NCI-H2081 treated with DMSO at 0.1 percent for 48 hours (cell line): ENCODE results near the gene LST1.
A peak's percentile ranks its signal among the peaks of the same experiment; 100 is the strongest.
"Not testable (repeated sequence)": the region's sequence is repeated elsewhere in the genome, so short reads cannot be mapped to it uniquely, and the experiment has no call there.

ENCODE experiments used
- DNase-seq: peaks from one replicate; lab custom pipeline; 2025; lab: John Stamatoyannopoulos, UW

The LST1 gene

GRCh38 chr6:31580807-31581433 is 5.2 kb upstream of the LST1 start:
- peak; percentile 9 for DNase-seq

GRCh38 chr6:31581434-31582229 is 4.4 kb upstream of the LST1 start:
- no peak for DNase-seq

GRCh38 chr6:31582230-31582643 is 3.8 kb upstream of the LST1 start, which contains the start of gene LTB:
TSS of gene LTB (minus strand) at chr6:31582424. CDS start at chr6:31582417, 7 bp downstream.
- no peak for DNase-seq

DNA sequence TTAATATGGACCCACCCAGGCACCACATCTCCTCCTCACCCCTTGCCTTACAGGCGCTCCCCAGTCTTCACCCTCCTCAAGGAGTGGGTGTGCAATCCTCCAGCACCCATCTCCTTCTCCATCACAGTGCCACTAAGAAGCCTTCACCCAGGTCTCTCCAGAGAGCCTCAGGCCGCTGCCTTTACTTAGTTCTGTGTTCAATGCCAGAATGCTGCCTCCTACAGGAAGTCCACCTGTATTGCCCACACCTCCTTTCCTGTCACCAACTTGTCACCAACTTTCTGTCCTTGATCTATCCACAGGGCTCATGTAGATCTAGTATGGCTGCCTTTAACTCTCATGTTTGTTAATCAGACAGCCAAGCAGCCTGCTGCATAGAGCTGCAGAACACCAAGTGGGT is 586 bp upstream of the LST1 start:
- no peak for DNase-seq

DNA sequence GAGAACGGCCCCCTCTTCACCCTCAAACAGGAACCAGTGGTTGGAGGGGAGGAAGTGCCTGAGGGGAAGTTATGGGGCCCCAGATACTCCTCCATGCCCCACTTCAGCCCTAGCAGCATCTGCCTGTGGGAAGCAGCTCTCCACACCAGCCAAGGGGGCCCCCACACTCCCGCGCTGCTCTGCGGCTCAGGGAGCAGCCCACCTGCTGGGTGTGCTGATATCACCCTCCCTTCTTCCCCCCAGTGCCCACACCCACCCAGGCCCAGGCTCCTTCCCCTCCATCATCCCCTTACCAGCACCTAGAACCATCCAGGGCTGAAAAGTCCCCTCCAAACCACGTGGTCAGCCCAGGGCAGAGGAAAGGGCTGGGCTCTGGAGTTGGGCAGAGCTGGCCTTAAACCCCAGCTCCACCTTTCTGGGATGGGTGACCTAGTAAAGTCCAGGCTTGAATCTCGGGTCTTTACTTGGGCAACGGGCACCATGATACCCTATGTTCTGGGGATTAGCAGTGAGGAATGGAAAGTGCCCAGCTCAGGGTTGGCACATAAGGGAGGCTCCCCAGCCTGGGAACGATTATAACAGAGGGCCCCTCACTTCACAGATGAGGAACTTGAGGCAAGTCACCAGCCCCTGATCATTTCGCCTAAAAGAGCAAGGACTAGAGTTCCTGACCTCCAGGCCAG is 663 bp downstream of the LST1 start:
- no peak for DNase-seq

- no peak for DNase-seq
Observed at GRCh38 chr6:31587791-31588777, 2.0 kb downstream of the LST1 start.

GRCh38 chr6:31588871-31589650 is 3.0 kb downstream of the LST1 start:
- no peak for DNase-seq

DNA sequence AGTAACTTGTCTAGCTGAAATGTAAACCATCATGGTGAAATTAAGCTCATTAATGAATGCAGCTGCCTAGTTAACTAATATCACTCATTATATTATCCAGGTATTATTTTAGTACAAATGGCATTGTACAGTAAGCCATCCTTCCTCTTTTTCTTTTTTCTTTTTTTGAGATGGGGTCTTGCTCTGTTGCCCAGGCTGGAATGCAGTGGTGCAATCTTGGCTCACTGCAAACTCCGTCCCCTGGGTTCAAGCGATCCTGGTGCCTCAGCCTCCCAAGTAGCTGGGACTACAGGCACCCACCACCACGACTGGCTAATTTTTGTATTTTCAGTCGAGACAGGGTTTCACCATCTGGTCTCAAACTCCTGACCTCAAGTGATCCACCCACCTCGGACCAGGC is 4.6 kb downstream of the LST1 start:
- not testable (repeated sequence) for DNase-seq

DNA sequence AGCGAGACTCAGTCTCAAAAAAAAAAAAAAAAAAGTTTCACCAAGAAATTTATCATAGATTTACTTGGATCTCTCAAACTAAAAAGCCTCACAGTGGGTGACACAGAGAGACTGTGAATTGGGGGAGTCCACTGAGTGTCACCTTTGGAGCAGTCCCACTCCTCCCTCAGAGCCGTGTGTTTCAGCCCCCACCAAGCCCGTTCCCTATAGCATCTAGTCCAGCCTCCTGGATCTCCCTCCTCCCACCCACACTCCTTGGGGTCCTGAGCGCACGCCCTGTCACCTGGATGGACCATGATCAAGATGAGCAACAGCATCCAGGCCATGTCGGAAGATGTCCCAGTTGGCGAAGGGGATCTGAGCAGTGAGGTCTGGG is 6.3 kb downstream of the LST1 start:
- no peak for DNase-seq

- no peak for DNase-seq
Observed at GRCh38 chr6:31597006-31597405, 10.9 kb downstream of the LST1 start.

- no peak for DNase-seq
Observed at GRCh38 chr6:31607317-31607716, 21.2 kb downstream of the LST1 start.

DNA sequence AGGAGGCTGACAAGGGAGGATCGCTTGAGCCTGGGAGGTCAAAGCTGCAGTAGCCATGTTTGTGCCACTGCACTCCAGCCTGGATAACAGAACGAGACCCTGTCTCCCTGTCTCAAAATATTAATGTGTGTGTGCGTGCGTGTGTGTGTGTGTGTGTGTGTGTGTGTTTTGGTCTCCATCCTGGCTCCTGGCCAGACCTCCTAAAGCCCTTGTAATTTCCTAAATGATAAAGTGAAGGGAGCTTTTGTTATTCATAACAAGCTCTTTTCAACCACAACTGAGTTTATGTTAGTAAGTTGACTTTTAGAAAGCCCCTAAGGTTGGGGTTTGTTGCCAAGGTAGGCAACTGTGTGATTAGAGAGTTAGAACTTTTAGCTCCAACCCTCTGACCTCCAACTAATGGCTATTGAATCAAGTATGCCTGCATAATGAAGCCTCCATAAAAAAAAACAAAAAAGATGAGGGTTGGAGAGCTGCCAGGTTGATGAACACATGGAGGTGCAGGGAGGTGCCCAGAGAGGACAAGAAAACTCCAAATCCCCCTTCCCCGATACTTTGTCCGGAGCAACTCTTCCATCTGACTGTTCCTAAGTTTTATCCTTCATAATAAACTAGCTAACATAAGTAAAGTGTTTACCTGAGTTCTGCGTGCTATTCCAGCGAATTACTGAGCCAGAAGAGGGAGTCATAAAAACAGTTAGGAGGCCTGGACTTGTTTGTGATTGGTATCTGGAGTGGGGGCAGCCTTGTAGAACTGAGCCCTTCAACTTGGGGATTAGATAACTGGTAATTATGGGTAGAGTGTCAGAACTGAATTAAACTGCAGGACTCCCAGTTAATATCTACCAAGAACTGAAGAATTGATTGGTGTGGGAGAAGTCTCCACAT is 23.7 kb downstream of the LST1 start:
- no peak for DNase-seq

DNA sequence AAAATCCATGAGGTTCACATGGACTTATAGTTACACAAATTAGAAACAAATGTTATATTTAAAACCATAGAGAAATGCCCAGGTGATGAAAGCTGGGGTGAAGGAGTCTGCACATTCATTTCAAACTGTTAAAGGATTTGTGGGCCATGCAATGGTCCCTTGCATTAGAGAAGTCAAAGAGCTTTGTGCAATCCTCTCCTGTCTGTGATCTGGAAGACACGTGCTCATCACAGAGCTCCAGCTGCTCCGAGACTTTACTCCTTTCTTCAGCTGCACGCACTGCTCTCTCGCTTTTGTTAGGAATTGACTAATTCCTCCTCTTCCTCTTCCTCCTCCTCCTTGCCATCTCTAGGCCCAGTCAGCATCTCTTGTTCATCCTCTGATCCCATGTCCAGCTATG is 24.9 kb downstream of the LST1 start:
- no peak for DNase-seq

- DNase-seq, result no peak
Observed at GRCh38 chr6:31614075-31614619, 28.1 kb downstream of the LST1 start.

GRCh38 chr6:31614684-31615578 is 28.9 kb downstream of the LST1 start, which contains the start of gene AIF1:
TSS of gene AIF1 (plus strand) at chr6:31615234. CDS start at chr6:31615330, 96 bp downstream.
- no peak for DNase-seq

DNA sequence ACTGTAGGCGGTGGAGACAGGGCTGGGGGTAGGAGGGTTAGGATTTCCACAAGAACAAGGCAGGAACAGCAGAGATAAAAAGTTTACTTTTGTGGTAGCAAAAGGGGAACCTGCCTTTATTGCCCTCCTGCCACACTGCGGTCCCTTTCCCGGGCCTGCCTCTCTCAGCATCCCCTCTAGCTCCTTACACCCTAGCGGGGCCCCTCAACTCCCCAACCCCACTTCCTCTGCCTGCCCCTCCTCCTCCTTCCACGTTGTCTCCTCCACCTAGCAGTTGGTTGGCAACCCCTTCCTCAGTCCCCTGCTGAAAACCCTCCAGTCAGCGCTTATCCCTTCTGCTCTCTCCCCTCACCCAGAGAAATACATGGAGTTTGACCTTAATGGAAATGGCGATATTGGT is 29.7 kb downstream of the LST1 start:
- DNase-seq, result no peak

DNA sequence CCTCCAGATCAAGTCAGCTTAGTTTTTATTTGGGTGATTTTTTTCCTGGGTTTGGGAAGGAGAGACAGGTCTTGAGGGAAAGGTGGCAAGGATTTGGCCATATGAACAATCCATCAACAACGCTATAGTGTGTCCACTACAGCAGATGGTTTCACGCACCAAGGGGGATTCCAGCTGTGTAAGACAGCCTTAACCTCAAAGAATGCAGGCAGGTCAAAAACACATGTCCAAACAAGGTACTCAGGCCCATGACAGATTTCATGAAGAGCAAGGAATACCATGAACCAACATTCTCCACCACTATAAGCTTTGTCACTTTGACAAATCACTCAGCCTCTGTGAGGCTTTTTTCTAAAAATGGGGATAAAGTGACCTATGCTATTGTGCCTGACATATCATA is 30.9 kb downstream of the LST1 start:
- DNase-seq, result no peak

DNA sequence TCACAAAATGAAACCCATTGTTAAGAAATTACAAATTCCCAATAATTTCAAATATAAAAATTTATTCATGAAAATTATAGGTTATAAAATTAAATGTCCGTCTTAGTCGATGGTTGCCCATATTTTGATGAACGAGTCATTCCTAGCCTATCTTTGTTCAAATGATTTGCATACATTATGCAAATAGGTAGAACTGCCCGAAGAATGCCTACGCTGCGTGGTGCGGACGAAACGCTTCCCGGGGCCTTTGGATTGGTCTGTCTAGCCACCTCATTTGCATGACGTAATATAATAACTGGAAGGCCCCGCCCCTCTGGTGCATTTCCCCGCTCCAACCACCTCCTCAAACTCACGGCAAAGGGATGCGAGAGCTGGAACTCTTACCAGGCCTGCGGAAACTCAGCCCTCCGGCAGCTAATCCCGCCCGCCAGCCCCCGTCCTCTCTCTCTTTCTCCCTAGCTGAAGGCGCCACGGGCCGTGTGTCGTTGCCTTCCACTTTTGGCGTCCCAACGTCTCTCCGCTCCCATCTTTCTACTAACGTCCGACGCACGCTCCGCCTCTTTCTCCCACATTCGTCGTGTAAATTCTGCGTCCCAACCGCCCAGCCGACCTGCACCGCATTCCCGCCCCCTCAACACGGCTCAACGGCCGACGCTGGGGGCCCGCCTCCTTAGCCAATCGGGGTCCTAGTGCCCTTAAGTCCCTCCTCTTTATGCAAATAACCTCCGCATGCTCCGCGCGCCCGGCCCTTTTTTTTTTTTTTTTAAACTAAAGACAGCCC is 33.9 kb downstream of the LST1 start:
- peak; percentile 92 for DNase-seq
